Amniotic stem cell (primary cell): Measurements from ENCODE around the gene LAIR2.
"Not testable (repeated sequence)": the region's sequence is repeated elsewhere in the genome, so short reads cannot be mapped to it uniquely, and the experiment has no call there.

Experiments
- DNase-seq: peaks from one replicate; lab custom pipeline; 2025; lab: John Stamatoyannopoulos, UW

Gene LAIR2

GRCh38 chr19:54493967-54494585, 8.6 kb upstream of the LAIR2 start:
- no peak for DNase-seq

- DNase-seq, result not testable (repeated sequence)
Observed at GRCh38 chr19:54495284-54495683, 7.3 kb upstream of the LAIR2 start.

GRCh38 chr19:54497747-54498450, 4.7 kb upstream of the LAIR2 start:
- not testable (repeated sequence) for DNase-seq

GRCh38 chr19:54498451-54498772, 4.2 kb upstream of the LAIR2 start:
- not testable (repeated sequence) for DNase-seq

- DNase-seq, result not testable (repeated sequence)
Observed at GRCh38 chr19:54505542-54505941, 2.9 kb downstream of the LAIR2 start.

- DNase-seq, result no peak
Observed at GRCh38 chr19:54506079-54506478, 3.4 kb downstream of the LAIR2 start.

- not testable (repeated sequence) for DNase-seq
Observed at GRCh38 chr19:54507038-54507717, 4.5 kb downstream of the LAIR2 start.

GRCh38 chr19:54507824-54508223, 5.2 kb downstream of the LAIR2 start:
- no peak for DNase-seq

- DNase-seq, result not testable (repeated sequence)
Observed at GRCh38 chr19:54508487-54508886, 5.9 kb downstream of the LAIR2 start.

GRCh38 chr19:54509200-54509940, 6.7 kb downstream of the LAIR2 start:
- DNase-seq, result not testable (repeated sequence)

GRCh38 chr19:54515156-54515555, 12.5 kb downstream of the LAIR2 start:
- DNase-seq, result no peak

GRCh38 chr19:54517483-54517882, 14.9 kb downstream of the LAIR2 start:
- no peak for DNase-seq

GRCh38 chr19:54518844-54519243, 16.2 kb downstream of the LAIR2 start:
- no peak for DNase-seq

- DNase-seq, result no peak
Observed at GRCh38 chr19:54521022-54521859, 18.6 kb downstream of the LAIR2 start.

GRCh38 chr19:54521860-54522513, 19.4 kb downstream of the LAIR2 start:
- DNase-seq, result no peak

- no peak for DNase-seq
Observed at GRCh38 chr19:54523403-54523802, 20.8 kb downstream of the LAIR2 start.

- no peak for DNase-seq
Observed at GRCh38 chr19:54525636-54526035, 23.0 kb downstream of the LAIR2 start.

- DNase-seq, result no peak
Observed at GRCh38 chr19:54526972-54527371, 24.3 kb downstream of the LAIR2 start.

- no peak for DNase-seq
Observed at GRCh38 chr19:54530866-54531265, 28.2 kb downstream of the LAIR2 start.

GRCh38 chr19:54532528-54532927, 29.9 kb downstream of the LAIR2 start:
- no peak for DNase-seq

- DNase-seq, result no peak
Observed at GRCh38 chr19:54533476-54533875, 30.8 kb downstream of the LAIR2 start.
